ENCODE results near the gene UCK2.

UCK2 gene

GRCh38 chr1:165907256-165907857 is 79.9 kb downstream of the UCK2 start:
- DNase-seq (ENCODE audit: low read depth in 2 of 2) = no peak
- TF ChIP-seq CTCF (IDR thresholded peaks at IDR 0.05; ENCODE audit: low read depth, low read length) = no peak
- H3K4me3 ChIP-seq (replicated peaks in 1 of 2; ENCODE audit: low read depth in 2 of 2, low read length in 2 of 2) = no peak overlapping the region

GRCh38 chr1:165910764-165911421 is 83.5 kb downstream of the UCK2 start:
- no peak for DNase-seq (ENCODE audit: low read depth in 2 of 2)
- no peak overlapping the region for H3K4me3 ChIP-seq (replicated peaks in 1 of 2; ENCODE audit: low read depth in 2 of 2, low read length in 2 of 2)
- TF ChIP-seq CTCF (IDR thresholded peaks at IDR 0.05; ENCODE audit: low read depth, low read length) = no peak

GRCh38 chr1:165911609-165912281 is 84.3 kb downstream of the UCK2 start:
- no peak overlapping the region for H3K4me3 ChIP-seq (replicated peaks in 1 of 2; ENCODE audit: low read depth in 2 of 2, low read length in 2 of 2)
- DNase-seq (ENCODE audit: low read depth in 2 of 2) = no peak
- TF ChIP-seq CTCF (IDR thresholded peaks at IDR 0.05; ENCODE audit: low read depth, low read length) = no peak

GRCh38 chr1:165912638-165913037 is 85.2 kb downstream of the UCK2 start:
- H3K4me3 ChIP-seq (replicated peaks in 1 of 2; ENCODE audit: low read depth in 2 of 2, low read length in 2 of 2) = no peak overlapping the region
- DNase-seq (ENCODE audit: low read depth in 2 of 2) = no peak
- no peak for TF ChIP-seq CTCF (IDR thresholded peaks at IDR 0.05; ENCODE audit: low read depth, low read length)

GRCh38 chr1:165914136-165914798 is 86.9 kb downstream of the UCK2 start:
- no peak overlapping the region for H3K4me3 ChIP-seq (replicated peaks in 1 of 2; ENCODE audit: low read depth in 2 of 2, low read length in 2 of 2)
- DNase-seq (ENCODE audit: low read depth in 2 of 2) = peak; percentile 90 to 91
- peak; percentile 86 for TF ChIP-seq CTCF (IDR thresholded peaks at IDR 0.05; ENCODE audit: low read depth, low read length)

GRCh38 chr1:165915480-165915879 is 88.1 kb downstream of the UCK2 start:
- no peak for DNase-seq (ENCODE audit: low read depth in 2 of 2)
- no peak overlapping the region for H3K4me3 ChIP-seq (replicated peaks in 1 of 2; ENCODE audit: low read depth in 2 of 2, low read length in 2 of 2)
- no peak for TF ChIP-seq CTCF (IDR thresholded peaks at IDR 0.05; ENCODE audit: low read depth, low read length)

Data from cardiac fibroblast (primary cell).